ENCODE data around the gene CDCA4.

CDCA4 gene

GRCh38 chr14:105059925-105060565, 39.2 kb upstream of the CDCA4 start:
- no peaks in the 10 kb centered on the region for H3K36me3 ChIP-seq (ENCODE audit: control insufficient read depth, insufficient read depth, low read length)
- H3K18ac ChIP-seq (ENCODE audit: low read length): no peak overlapping the region
- H4K8ac ChIP-seq (ENCODE audit: low read depth, low read length): no peak overlapping the region
- no peak overlapping the region for H3K9ac ChIP-seq (ENCODE audit: low read length)
- H4K5ac ChIP-seq (ENCODE audit: low read length): no peak overlapping the region
- H3K79me1 ChIP-seq (ENCODE audit: low read length): no peaks in the 10 kb centered on the region
- no peak overlapping the region for H3K56ac ChIP-seq (ENCODE audit: low read length)
- no peak overlapping the region for H2BK5ac ChIP-seq (ENCODE audit: low read length)
- no peak for DNase-seq
- no peaks in the 10 kb centered on the region for H3K79me2 ChIP-seq (ENCODE audit: control insufficient read depth, insufficient read depth, low read length)
- no peak overlapping the region for H3K23ac ChIP-seq (ENCODE audit: low read length)
- peaks cover 6% of the 10 kb centered on the region for H3K27me3 ChIP-seq (ENCODE audit: insufficient read depth, low read length, poor library complexity)
- no CpG with 5 or more reads among the region's 16 CpGs for WGBS (ENCODE audit: extremely low coverage, insufficient coverage, low lambda C conversion rate)
- H2BK120ac ChIP-seq (ENCODE audit: low read depth, low read length): no peak overlapping the region
- H2BK15ac ChIP-seq (replicated peaks; ENCODE audit: low read depth): no peak overlapping the region
- no peak overlapping the region for H3K27ac ChIP-seq (ENCODE audit: low read depth, low read length)
- no peak overlapping the region for H3K4me3 ChIP-seq (ENCODE audit: low read length)
- H2AK5ac ChIP-seq (ENCODE audit: low read length): no peak overlapping the region
- no peaks in the 10 kb centered on the region for H3K4me1 ChIP-seq (ENCODE audit: control insufficient read depth, low read depth, low read length)
- H3K4me2 ChIP-seq (ENCODE audit: low read length): no peak overlapping the region
- no peak overlapping the region for H3K4ac ChIP-seq (ENCODE audit: low read depth, low read length)

- H4K8ac ChIP-seq (ENCODE audit: low read depth, low read length): no peak overlapping the region
- no peak overlapping the region for H3K4ac ChIP-seq (ENCODE audit: low read depth, low read length)
- H3K27ac ChIP-seq (ENCODE audit: low read depth, low read length): no peak overlapping the region
- no peaks in the 10 kb centered on the region for H3K79me2 ChIP-seq (ENCODE audit: control insufficient read depth, insufficient read depth, low read length)
- no peaks in the 10 kb centered on the region for H3K79me1 ChIP-seq (ENCODE audit: low read length)
- H2BK15ac ChIP-seq (replicated peaks; ENCODE audit: low read depth): no peak overlapping the region
- H3K4me3 ChIP-seq (ENCODE audit: low read length): no peak overlapping the region
- H4K5ac ChIP-seq (ENCODE audit: low read length): no peak overlapping the region
- H2AK5ac ChIP-seq (ENCODE audit: low read length): no peak overlapping the region
- no peak overlapping the region for H3K56ac ChIP-seq (ENCODE audit: low read length)
- H3K36me3 ChIP-seq (ENCODE audit: control insufficient read depth, insufficient read depth, low read length): no peaks in the 10 kb centered on the region
- no peak overlapping the region for H3K4me2 ChIP-seq (ENCODE audit: low read length)
- no peaks in the 10 kb centered on the region for H3K4me1 ChIP-seq (ENCODE audit: control insufficient read depth, low read depth, low read length)
- H3K27me3 ChIP-seq (ENCODE audit: insufficient read depth, low read length, poor library complexity): peaks cover 6% of the 10 kb centered on the region
- DNase-seq: peak; percentile 56
- H3K9ac ChIP-seq (ENCODE audit: low read length): no peak overlapping the region
- no peak overlapping the region for H3K23ac ChIP-seq (ENCODE audit: low read length)
- WGBS (ENCODE audit: extremely low coverage, insufficient coverage, low lambda C conversion rate): no CpG with 5 or more reads among the region's 22 CpGs
- no peak overlapping the region for H2BK5ac ChIP-seq (ENCODE audit: low read length)
- H3K18ac ChIP-seq (ENCODE audit: low read length): no peak overlapping the region
- no peak overlapping the region for H2BK120ac ChIP-seq (ENCODE audit: low read depth, low read length)
These were observed 38.4 kb upstream of the CDCA4 start for GRCh38 chr14:105059035-105059924.

GRCh38 chr14:105058521-105059034, 37.7 kb upstream of the CDCA4 start:
- H3K36me3 ChIP-seq (ENCODE audit: control insufficient read depth, insufficient read depth, low read length): no peaks in the 10 kb centered on the region
- H3K4ac ChIP-seq (ENCODE audit: low read depth, low read length): no peak overlapping the region
- no peak overlapping the region for H4K5ac ChIP-seq (ENCODE audit: low read length)
- H3K18ac ChIP-seq (ENCODE audit: low read length): no peak overlapping the region
- no peak overlapping the region for H2BK5ac ChIP-seq (ENCODE audit: low read length)
- WGBS (ENCODE audit: extremely low coverage, insufficient coverage, low lambda C conversion rate): no CpG with 5 or more reads among the region's 14 CpGs
- H2BK120ac ChIP-seq (ENCODE audit: low read depth, low read length): no peak overlapping the region
- no peak overlapping the region for H3K23ac ChIP-seq (ENCODE audit: low read length)
- H3K4me2 ChIP-seq (ENCODE audit: low read length): no peak overlapping the region
- H3K27ac ChIP-seq (ENCODE audit: low read depth, low read length): no peak overlapping the region
- H3K4me3 ChIP-seq (ENCODE audit: low read length): no peak overlapping the region
- no peak overlapping the region for H2AK5ac ChIP-seq (ENCODE audit: low read length)
- no peaks in the 10 kb centered on the region for H3K4me1 ChIP-seq (ENCODE audit: control insufficient read depth, low read depth, low read length)
- no peaks in the 10 kb centered on the region for H3K79me1 ChIP-seq (ENCODE audit: low read length)
- no peak for DNase-seq
- H4K8ac ChIP-seq (ENCODE audit: low read depth, low read length): no peak overlapping the region
- no peak overlapping the region for H2BK15ac ChIP-seq (replicated peaks; ENCODE audit: low read depth)
- no peaks in the 10 kb centered on the region for H3K79me2 ChIP-seq (ENCODE audit: control insufficient read depth, insufficient read depth, low read length)
- peak overlapping the region; percentile 42 for H3K56ac ChIP-seq (ENCODE audit: low read length)
- no peak overlapping the region for H3K9ac ChIP-seq (ENCODE audit: low read length)
- H3K27me3 ChIP-seq (ENCODE audit: insufficient read depth, low read length, poor library complexity): peaks cover 6% of the 10 kb centered on the region

- H3K56ac ChIP-seq (ENCODE audit: low read length): peak overlapping the region; percentile 40
- peaks cover 6% of the 10 kb centered on the region for H3K27me3 ChIP-seq (ENCODE audit: insufficient read depth, low read length, poor library complexity)
- H2BK15ac ChIP-seq (replicated peaks; ENCODE audit: low read depth): no peak overlapping the region
- peak overlapping the region; percentile 49 for H3K4me2 ChIP-seq (ENCODE audit: low read length)
- no peak overlapping the region for H2BK5ac ChIP-seq (ENCODE audit: low read length)
- no peak overlapping the region for H3K27ac ChIP-seq (ENCODE audit: low read depth, low read length)
- no peaks in the 10 kb centered on the region for H3K79me2 ChIP-seq (ENCODE audit: control insufficient read depth, insufficient read depth, low read length)
- DNase-seq: no peak
- H4K8ac ChIP-seq (ENCODE audit: low read depth, low read length): no peak overlapping the region
- no peak overlapping the region for H4K5ac ChIP-seq (ENCODE audit: low read length)
- WGBS (ENCODE audit: extremely low coverage, insufficient coverage, low lambda C conversion rate): no CpG with 5 or more reads among the region's 22 CpGs
- H3K4me1 ChIP-seq (ENCODE audit: control insufficient read depth, low read depth, low read length): no peaks in the 10 kb centered on the region
- peak overlapping the region; percentile 21 for H3K9ac ChIP-seq (ENCODE audit: low read length)
- no peaks in the 10 kb centered on the region for H3K36me3 ChIP-seq (ENCODE audit: control insufficient read depth, insufficient read depth, low read length)
- no peaks in the 10 kb centered on the region for H3K79me1 ChIP-seq (ENCODE audit: low read length)
- H2AK5ac ChIP-seq (ENCODE audit: low read length): no peak overlapping the region
- no peak overlapping the region for H3K18ac ChIP-seq (ENCODE audit: low read length)
- no peak overlapping the region for H3K4me3 ChIP-seq (ENCODE audit: low read length)
- no peak overlapping the region for H2BK120ac ChIP-seq (ENCODE audit: low read depth, low read length)
- H3K23ac ChIP-seq (ENCODE audit: low read length): peak overlapping the region; percentile 99
- H3K4ac ChIP-seq (ENCODE audit: low read depth, low read length): no peak overlapping the region
These were observed 35.5 kb upstream of the CDCA4 start for GRCh38 chr14:105056303-105056831.

GRCh38 chr14:105055736-105056302, 34.9 kb upstream of the CDCA4 start:
- Histone ChIP-seq H3K79me2 (ENCODE audit: control insufficient read depth, insufficient read depth, low read length) (no peaks in the 10 kb centered on the region), H4K8ac (ENCODE audit: low read depth, low read length) (no peak overlapping the region), H3K27me3 (ENCODE audit: insufficient read depth, low read length, poor library complexity) (peaks cover 6% of the 10 kb centered on the region), H2BK15ac (replicated peaks; ENCODE audit: low read depth) (no peak overlapping the region), H3K56ac (ENCODE audit: low read length) (peak overlapping the region; percentile 40), H3K4me2 (ENCODE audit: low read length) (peak overlapping the region; percentile 49), H2BK5ac (ENCODE audit: low read length) (no peak overlapping the region), H4K5ac (ENCODE audit: low read length) (no peak overlapping the region), H3K36me3 (ENCODE audit: control insufficient read depth, insufficient read depth, low read length) (no peaks in the 10 kb centered on the region), H3K4ac (ENCODE audit: low read depth, low read length) (no peak overlapping the region), H3K23ac (ENCODE audit: low read length) (peak overlapping the region; percentile 99), H3K9ac (ENCODE audit: low read length) (peak overlapping the region; percentile 21), H3K27ac (ENCODE audit: low read depth, low read length) (no peak overlapping the region), H3K4me3 (ENCODE audit: low read length) (no peak overlapping the region), H2AK5ac (ENCODE audit: low read length) (no peak overlapping the region), H3K4me1 (ENCODE audit: control insufficient read depth, low read depth, low read length) (no peaks in the 10 kb centered on the region), H2BK120ac (ENCODE audit: low read depth, low read length) (no peak overlapping the region), H3K79me1 (ENCODE audit: low read length) (no peaks in the 10 kb centered on the region), H3K18ac (ENCODE audit: low read length) (no peak overlapping the region)
- no CpG with 5 or more reads among the region's 33 CpGs for WGBS (ENCODE audit: extremely low coverage, insufficient coverage, low lambda C conversion rate)
- no peak for DNase-seq
